ENCODE data around the gene TBX18. TPM values are rescaled to one million over a fixed set of nuclear protein-coding genes. Genes with fewer than 3 reads are reported as not detected.

The TBX18 gene
- total and polyA plus RNA-seq, 2 donors (not counting 1 experiment from before 2014, with no cell fraction given): 0.33 to 2.2 TPM

DNA sequence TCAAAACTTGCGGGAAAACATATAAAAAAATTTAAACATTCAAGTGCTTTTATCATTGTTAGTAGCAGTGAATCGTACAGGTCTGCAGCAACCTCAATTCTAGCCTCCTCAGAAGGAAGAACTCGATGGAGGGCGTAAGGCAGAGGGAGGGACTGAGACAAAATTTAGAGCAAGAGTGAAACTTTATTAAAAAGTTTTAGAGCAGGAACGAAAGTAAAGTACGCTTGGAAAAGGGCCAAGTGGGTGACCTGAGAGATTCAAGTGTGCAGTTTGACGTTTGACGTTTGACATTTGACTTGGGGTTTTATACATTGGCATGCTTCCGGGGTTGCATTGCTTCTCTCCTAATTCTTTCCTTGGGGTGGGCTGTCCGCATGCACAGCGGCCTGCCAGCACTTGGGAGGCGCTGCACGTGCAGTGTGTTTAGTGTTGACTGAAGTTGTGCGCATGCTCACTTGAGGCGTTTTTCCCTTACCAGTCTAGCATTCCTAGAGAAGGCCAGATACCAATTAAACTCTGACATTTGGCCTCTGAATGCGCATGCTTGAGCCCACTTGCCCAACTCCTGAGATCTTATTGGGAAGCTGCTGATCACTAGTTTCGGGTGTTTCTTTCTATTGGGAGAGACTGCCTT, 82.6 kb downstream of the TBX18 start:
- Histone ChIP-seq H3K79me2 (ENCODE audit: control insufficient read depth, insufficient read depth, low read length) (no peaks in the 10 kb centered on the region), H3K27ac (ENCODE audit: insufficient read depth, low read length) (no peak overlapping the region), H3K4me3 (replicated peaks in 1 of 4; ENCODE audit: control extremely low read depth in 1 of 4, insufficient read depth in 1 of 4, low read depth in 3 of 4, low read length in 4 of 4) (no peak overlapping the region), H3K27me3 (ENCODE audit: control insufficient read depth, insufficient read depth, low read length) (no peaks in the 10 kb centered on the region), H3K4me1 (ENCODE audit: control insufficient read depth, extremely low read depth, insufficient read depth, low read length) (no peaks in the 10 kb centered on the region), H2AFZ (ENCODE audit: low read length) (no peak overlapping the region), H3K36me3 (ENCODE audit: control insufficient read depth, insufficient read depth, low read length) (no peaks in the 10 kb centered on the region), H4K20me1 (ENCODE audit: control insufficient read depth, extremely low read depth, insufficient read depth, low read length) (no peaks in the 10 kb centered on the region), H3K9me3 (ENCODE audit: control insufficient read depth, insufficient read depth, low read depth, low read length) (no peaks in the 10 kb centered on the region), H3K4me2 (ENCODE audit: extremely low read depth, insufficient read depth, low read length) (no peak overlapping the region), H3K9ac (ENCODE audit: insufficient read depth, low read length) (no peak overlapping the region)
- no peak for DNase-seq (ENCODE audit: low read depth in 2 of 2)
- TF ChIP-seq EZH2 (IDR thresholded peaks at IDR 0.05; ENCODE audit: low read length, missing control alignments): no peak
- TF ChIP-seq, protein P1, sequence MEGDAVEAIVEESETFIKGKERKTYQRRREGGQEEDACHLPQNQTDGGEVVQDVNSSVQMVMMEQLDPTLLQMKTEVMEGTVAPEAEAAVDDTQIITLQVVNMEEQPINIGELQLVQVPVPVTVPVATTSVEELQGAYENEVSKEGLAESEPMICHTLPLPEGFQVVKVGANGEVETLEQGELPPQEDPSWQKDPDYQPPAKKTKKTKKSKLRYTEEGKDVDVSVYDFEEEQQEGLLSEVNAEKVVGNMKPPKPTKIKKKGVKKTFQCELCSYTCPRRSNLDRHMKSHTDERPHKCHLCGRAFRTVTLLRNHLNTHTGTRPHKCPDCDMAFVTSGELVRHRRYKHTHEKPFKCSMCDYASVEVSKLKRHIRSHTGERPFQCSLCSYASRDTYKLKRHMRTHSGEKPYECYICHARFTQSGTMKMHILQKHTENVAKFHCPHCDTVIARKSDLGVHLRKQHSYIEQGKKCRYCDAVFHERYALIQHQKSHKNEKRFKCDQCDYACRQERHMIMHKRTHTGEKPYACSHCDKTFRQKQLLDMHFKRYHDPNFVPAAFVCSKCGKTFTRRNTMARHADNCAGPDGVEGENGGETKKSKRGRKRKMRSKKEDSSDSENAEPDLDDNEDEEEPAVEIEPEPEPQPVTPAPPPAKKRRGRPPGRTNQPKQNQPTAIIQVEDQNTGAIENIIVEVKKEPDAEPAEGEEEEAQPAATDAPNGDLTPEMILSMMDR (conservative IDR thresholded peaks at IDR 0.05 in 1 of 2, IDR thresholded peaks at IDR 0.05 in 1 of 2; ENCODE audit: low read depth in 1 of 2, low read length in 2 of 2): no peak

DNA sequence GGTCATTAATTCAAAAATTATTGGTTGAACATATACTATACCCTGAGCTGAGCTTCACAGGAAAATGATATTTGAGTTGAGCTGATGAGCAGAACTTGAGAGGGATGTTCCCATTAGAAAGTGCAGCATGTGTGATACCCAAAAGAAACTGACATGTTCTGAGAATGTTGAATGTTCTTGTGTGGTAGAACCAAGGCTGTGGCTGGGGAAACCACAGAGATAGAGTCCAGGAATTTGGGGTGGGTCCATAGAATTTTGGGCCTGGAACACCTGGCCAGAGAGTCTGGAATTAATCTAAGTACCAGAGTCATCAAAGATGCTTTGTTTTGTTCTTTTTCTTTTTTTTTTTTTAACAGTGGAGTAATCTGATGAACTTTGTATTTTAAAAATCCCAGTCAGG, 88.7 kb downstream of the TBX18 start:
- Histone ChIP-seq H3K27me3 (ENCODE audit: control insufficient read depth, insufficient read depth, low read length) (no peaks in the 10 kb centered on the region), H3K4me1 (ENCODE audit: control insufficient read depth, extremely low read depth, insufficient read depth, low read length) (no peaks in the 10 kb centered on the region), H3K9ac (ENCODE audit: insufficient read depth, low read length) (no peak overlapping the region), H3K36me3 (ENCODE audit: control insufficient read depth, insufficient read depth, low read length) (no peaks in the 10 kb centered on the region), H3K4me3 (replicated peaks in 1 of 4; ENCODE audit: control extremely low read depth in 1 of 4, insufficient read depth in 1 of 4, low read depth in 3 of 4, low read length in 4 of 4) (no peak overlapping the region), H3K27ac (ENCODE audit: insufficient read depth, low read length) (no peak overlapping the region), H3K4me2 (ENCODE audit: extremely low read depth, insufficient read depth, low read length) (no peak overlapping the region), H2AFZ (ENCODE audit: low read length) (no peak overlapping the region), H3K79me2 (ENCODE audit: control insufficient read depth, insufficient read depth, low read length) (no peaks in the 10 kb centered on the region), H3K9me3 (ENCODE audit: control insufficient read depth, insufficient read depth, low read depth, low read length) (no peaks in the 10 kb centered on the region), H4K20me1 (ENCODE audit: control insufficient read depth, extremely low read depth, insufficient read depth, low read length) (no peaks in the 10 kb centered on the region)
- no peak for TF ChIP-seq EZH2 (IDR thresholded peaks at IDR 0.05; ENCODE audit: low read length, missing control alignments)
- TF ChIP-seq, protein P1 (conservative IDR thresholded peaks at IDR 0.05 in 1 of 2, IDR thresholded peaks at IDR 0.05 in 1 of 2; ENCODE audit: low read depth in 1 of 2, low read length in 2 of 2): no peak
- DNase-seq (ENCODE audit: low read depth in 2 of 2): no peak

DNA sequence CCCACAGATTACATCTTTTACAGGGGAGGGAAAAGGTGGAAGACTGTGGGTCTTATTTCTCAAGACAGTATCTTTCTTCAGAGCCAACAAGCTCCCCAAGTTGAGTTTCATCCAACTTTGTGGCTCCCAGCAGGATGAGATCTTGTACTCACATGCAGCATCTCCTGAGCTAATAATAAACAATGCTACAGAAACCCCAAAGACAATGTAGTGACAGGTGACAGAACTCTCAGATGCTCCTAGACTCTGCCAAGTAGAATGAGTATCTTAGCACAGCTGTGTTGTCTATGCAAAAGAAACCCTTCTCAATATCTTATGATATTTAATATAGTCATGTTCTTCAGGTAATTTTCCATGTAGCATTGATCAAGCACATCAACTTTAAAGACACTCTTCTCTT, 90.0 kb downstream of the TBX18 start:
- Histone ChIP-seq H3K4me2 (ENCODE audit: extremely low read depth, insufficient read depth, low read length) (no peak overlapping the region), H3K4me1 (ENCODE audit: control insufficient read depth, extremely low read depth, insufficient read depth, low read length) (no peaks in the 10 kb centered on the region), H4K20me1 (ENCODE audit: control insufficient read depth, extremely low read depth, insufficient read depth, low read length) (no peaks in the 10 kb centered on the region), H3K27ac (ENCODE audit: insufficient read depth, low read length) (no peak overlapping the region), H3K36me3 (ENCODE audit: control insufficient read depth, insufficient read depth, low read length) (no peaks in the 10 kb centered on the region), H3K79me2 (ENCODE audit: control insufficient read depth, insufficient read depth, low read length) (no peaks in the 10 kb centered on the region), H3K9me3 (ENCODE audit: control insufficient read depth, insufficient read depth, low read depth, low read length) (no peaks in the 10 kb centered on the region), H3K4me3 (replicated peaks in 1 of 4; ENCODE audit: control extremely low read depth in 1 of 4, insufficient read depth in 1 of 4, low read depth in 3 of 4, low read length in 4 of 4) (no peak overlapping the region), H2AFZ (ENCODE audit: low read length) (no peak overlapping the region), H3K9ac (ENCODE audit: insufficient read depth, low read length) (no peak overlapping the region), H3K27me3 (ENCODE audit: control insufficient read depth, insufficient read depth, low read length) (no peaks in the 10 kb centered on the region)
- TF ChIP-seq, protein P1 (conservative IDR thresholded peaks at IDR 0.05 in 1 of 2, IDR thresholded peaks at IDR 0.05 in 1 of 2; ENCODE audit: low read depth in 1 of 2, low read length in 2 of 2): no peak
- TF ChIP-seq EZH2 (IDR thresholded peaks at IDR 0.05; ENCODE audit: low read length, missing control alignments): no peak
- DNase-seq (ENCODE audit: low read depth in 2 of 2): no peak

All from fibroblast of lung (primary cell).